Neutrophil (primary cell): Measurements from ENCODE around the gene MPHOSPH9.

Experiments
- H3K27ac ChIP-seq: fragments of 200-600 bp; sonication (generic); 2 replicates; pipeline ENCODE4 v1.5.1; 2016; ENCODE audit warnings: mild to moderate bottlenecking, moderate library complexity
- H3K27me3 ChIP-seq: fragments of 200-600 bp; sonication (generic); 2 replicates; pipeline ENCODE4 v1.6.0; 2016; ENCODE audit warnings: mild to moderate bottlenecking
- H3K36me3 ChIP-seq: fragments of 200-600 bp; sonication (generic); 2 replicates; pipeline ENCODE4 v1.5.1; 2017
- H3K4me1 ChIP-seq, 2 experiments: fragments of 200-600 bp in 1 of 2; sonication (generic) in 1 of 2; 1 replicate in 1 of 2; 2 replicates in 1 of 2; pipeline versions ENCODE4 v1.5.1 to v1.6.1; 2013 to 2016; ENCODE audit warnings: low read depth in 1 of 2, low read length in 1 of 2, mild to moderate bottlenecking in 1 of 2, moderate library complexity in 1 of 2; ENCODE audit not compliant: control insufficient read depth in 1 of 2, insufficient read depth in 1 of 2
- H3K4me3 ChIP-seq, 2 experiments: fragments of 200-600 bp in 1 of 2; sonication (generic) in 1 of 2; 1 replicate in 1 of 2; 2 replicates in 1 of 2; pipeline ENCODE4 v1.5.1; 2013 to 2016; ENCODE audit warnings: low read depth in 1 of 2, low read length in 1 of 2, mild to moderate bottlenecking in 1 of 2, moderate library complexity in 1 of 2
- H3K9me3 ChIP-seq: fragments of 200-600 bp; sonication (generic); 2 replicates; pipeline ENCODE4 v1.5.1; 2016
- TF ChIP-seq, protein P1 (sequence below): fragments of 200-600 bp; sonication (generic); IDR thresholded peaks from 2 replicates; pipeline ENCODE4 v1.5.1; 2016; ENCODE audit warnings: antibody characterized with exemption

Gene MPHOSPH9

GRCh38 chr12:123139926-123140675, 92.8 kb downstream of the MPHOSPH9 start:
- Histone ChIP-seq H3K27ac (no peak overlapping the region), H3K4me3 (no peak overlapping the region), H3K36me3 (no peaks in the 10 kb centered on the region), H3K27me3 (no peaks in the 10 kb centered on the region), H3K4me1 (peaks cover 0 to 3% of the 10 kb centered on the region in 2 experiments), H3K9me3 (no peaks in the 10 kb centered on the region)
- TF ChIP-seq, protein P1, sequence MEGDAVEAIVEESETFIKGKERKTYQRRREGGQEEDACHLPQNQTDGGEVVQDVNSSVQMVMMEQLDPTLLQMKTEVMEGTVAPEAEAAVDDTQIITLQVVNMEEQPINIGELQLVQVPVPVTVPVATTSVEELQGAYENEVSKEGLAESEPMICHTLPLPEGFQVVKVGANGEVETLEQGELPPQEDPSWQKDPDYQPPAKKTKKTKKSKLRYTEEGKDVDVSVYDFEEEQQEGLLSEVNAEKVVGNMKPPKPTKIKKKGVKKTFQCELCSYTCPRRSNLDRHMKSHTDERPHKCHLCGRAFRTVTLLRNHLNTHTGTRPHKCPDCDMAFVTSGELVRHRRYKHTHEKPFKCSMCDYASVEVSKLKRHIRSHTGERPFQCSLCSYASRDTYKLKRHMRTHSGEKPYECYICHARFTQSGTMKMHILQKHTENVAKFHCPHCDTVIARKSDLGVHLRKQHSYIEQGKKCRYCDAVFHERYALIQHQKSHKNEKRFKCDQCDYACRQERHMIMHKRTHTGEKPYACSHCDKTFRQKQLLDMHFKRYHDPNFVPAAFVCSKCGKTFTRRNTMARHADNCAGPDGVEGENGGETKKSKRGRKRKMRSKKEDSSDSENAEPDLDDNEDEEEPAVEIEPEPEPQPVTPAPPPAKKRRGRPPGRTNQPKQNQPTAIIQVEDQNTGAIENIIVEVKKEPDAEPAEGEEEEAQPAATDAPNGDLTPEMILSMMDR, result no peak

GRCh38 chr12:123135688-123136087, 97.3 kb downstream of the MPHOSPH9 start:
- Histone ChIP-seq H3K9me3 (no peaks in the 10 kb centered on the region), H3K27me3 (no peaks in the 10 kb centered on the region), H3K4me3 (no peak overlapping the region), H3K4me1 (no peaks in the 10 kb centered on the region), H3K36me3 (no peaks in the 10 kb centered on the region), H3K27ac (no peak overlapping the region)
- TF ChIP-seq, protein P1, result no peak

DNA sequence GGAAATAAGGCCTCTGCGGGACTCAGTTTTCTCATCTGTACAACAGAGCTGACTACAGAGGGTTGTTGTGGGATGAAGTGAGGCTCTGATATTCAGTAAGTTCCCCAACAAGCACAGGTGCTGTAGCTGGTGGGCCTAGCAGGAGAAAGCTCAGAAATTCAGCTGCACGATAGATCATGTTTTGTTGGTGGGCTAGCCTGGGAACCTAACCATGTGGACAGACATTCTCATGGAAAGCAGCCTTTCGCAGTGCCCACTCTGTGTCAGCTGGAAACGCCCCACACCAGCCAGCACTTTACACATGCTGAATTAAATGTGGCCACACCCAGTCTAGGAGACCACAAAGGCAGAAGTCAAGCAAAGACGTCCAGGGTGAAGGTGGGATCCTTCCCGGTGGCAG, 98.1 kb downstream of the MPHOSPH9 start:
- H3K9me3 ChIP-seq, result no peaks in the 10 kb centered on the region
- H3K4me1 ChIP-seq, result no peaks in the 10 kb centered on the region
- H3K27ac ChIP-seq, result no peak overlapping the region
- no peaks in the 10 kb centered on the region for H3K36me3 ChIP-seq
- H3K4me3 ChIP-seq, result no peak overlapping the region
- TF ChIP-seq, protein P1, result no peak
- H3K27me3 ChIP-seq, result no peaks in the 10 kb centered on the region

DNA sequence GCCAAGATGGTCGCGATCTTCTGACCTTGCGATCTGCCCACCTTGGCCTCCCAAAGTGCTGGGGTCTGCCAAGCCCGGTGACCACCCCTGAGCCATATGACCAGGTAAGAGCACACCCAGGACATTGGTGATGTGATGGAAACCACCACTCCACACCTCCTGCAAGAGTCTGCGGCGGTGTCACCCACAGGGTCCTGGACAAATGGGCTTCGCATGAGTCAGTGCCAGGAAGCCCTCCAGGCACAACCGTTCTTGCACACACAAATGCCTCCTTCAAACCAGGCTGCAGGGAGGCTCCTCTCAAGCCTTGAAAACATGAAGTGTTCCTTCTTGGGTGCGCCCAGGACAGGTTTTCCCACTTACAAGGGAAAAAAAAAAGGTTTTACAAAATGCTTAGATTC, 98.7 kb downstream of the MPHOSPH9 start:
- H3K27ac ChIP-seq, result no peak overlapping the region
- no peaks in the 10 kb centered on the region for H3K36me3 ChIP-seq
- H3K4me1 ChIP-seq, result no peaks in the 10 kb centered on the region
- TF ChIP-seq, protein P1, result no peak
- no peak overlapping the region for H3K4me3 ChIP-seq
- H3K9me3 ChIP-seq, result no peaks in the 10 kb centered on the region
- no peaks in the 10 kb centered on the region for H3K27me3 ChIP-seq

DNA sequence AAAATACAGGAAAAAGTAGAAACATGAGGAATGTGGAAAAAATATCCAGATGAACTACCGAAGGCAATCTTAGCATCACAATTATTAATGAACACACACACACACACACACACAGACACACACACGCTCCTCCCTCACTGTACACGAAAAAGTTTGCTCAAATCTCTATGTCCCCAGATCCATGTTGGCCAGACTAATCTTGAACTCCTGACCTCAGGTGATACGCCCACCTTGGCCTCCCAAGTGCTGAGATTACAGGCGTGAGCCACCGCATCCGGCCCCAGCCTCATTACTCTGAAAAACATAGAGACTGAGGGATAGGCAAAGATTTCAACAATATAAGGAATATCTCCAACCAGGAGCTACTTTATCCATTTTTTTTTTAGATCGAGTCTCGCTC, 99.2 kb downstream of the MPHOSPH9 start:
- no peak overlapping the region for H3K4me3 ChIP-seq
- H3K27ac ChIP-seq, result no peak overlapping the region
- H3K9me3 ChIP-seq, result no peaks in the 10 kb centered on the region
- TF ChIP-seq, protein P1, result no peak
- H3K36me3 ChIP-seq, result no peaks in the 10 kb centered on the region
- H3K27me3 ChIP-seq, result no peaks in the 10 kb centered on the region
- no peaks in the 10 kb centered on the region for H3K4me1 ChIP-seq
